ENCODE data around the gene MYLK2. TPM values are rescaled to one million over a fixed set of nuclear protein-coding genes. Genes with fewer than 3 reads are reported as not detected.

The MYLK2 gene
- polyA plus RNA-seq, 1 donor (not counting 4 experiments of a cell fraction or from before 2014, with no cell fraction given), result 0.05 TPM

GRCh38 chr20:31835977-31836852 is 17.1 kb downstream of the MYLK2 start:
- DNase-seq (ENCODE audit: low read depth, low spot score), result peak; percentile 23
- Histone ChIP-seq H3K4me1 (ENCODE audit: control insufficient read depth, extremely low read depth, insufficient read depth, low read length) (peaks cover 9% of the 10 kb centered on the region), H3K4me3 (ENCODE audit: control insufficient read depth in 2 of 3, extremely low read depth in 1 of 3, insufficient read depth in 2 of 3, low read depth in 1 of 3, low read length in 3 of 3) (no peak overlapping the region), H3K9me3 (ENCODE audit: control insufficient read depth, low read depth, low read length) (no peaks in the 10 kb centered on the region), H3K4me2 (ENCODE audit: control insufficient read depth, extremely low read depth, insufficient read depth, low read depth, low read length) (no peak overlapping the region), H3K79me2 (ENCODE audit: control insufficient read depth, insufficient read depth, low read length) (no peaks in the 10 kb centered on the region), H3K27ac (ENCODE audit: control insufficient read depth, insufficient read depth, low read length) (no peak overlapping the region), H4K20me1 (ENCODE audit: control insufficient read depth, extremely low read depth, insufficient read depth, low read length) (no peaks in the 10 kb centered on the region), H3K9ac (ENCODE audit: control insufficient read depth, extremely low read depth, insufficient read depth, low read length) (no peak overlapping the region), H3K9me1 (ENCODE audit: control insufficient read depth, extremely low read depth, insufficient read depth, low read length) (peaks cover 3% of the 10 kb centered on the region), H2AFZ (ENCODE audit: control insufficient read depth, low read length) (no peak overlapping the region), H3K27me3 (ENCODE audit: control insufficient read depth, extremely low read depth, insufficient read depth, low read length) (peaks cover 42% of the 10 kb centered on the region), H3K36me3 (ENCODE audit: control insufficient read depth in 2 of 2, extremely low read depth in 1 of 2, insufficient read depth in 2 of 2, low read length in 2 of 2) (no peaks in the 10 kb centered on the region)
- dilution Hi-C loops (cut with MboI; ENCODE audit: extremely low pct_ligation_motif_present, low sequenced_read_pairs), result no loop called here
- no peak for FAIRE-seq
- TF ChIP-seq EZH2 (IDR thresholded peaks at IDR 0.05; ENCODE audit: low read length), result no peak
- TF ChIP-seq CTCF (optimal IDR thresholded peaks at IDR 0.05 in 1 of 3, IDR thresholded peaks at IDR 0.05 in 1 of 3, conservative IDR thresholded peaks at IDR 0.05 in 1 of 3; ENCODE audit: extremely low read depth in 1 of 3, insufficient read depth in 2 of 3, low read length in 3 of 3), result no peak

- H3K9me1 ChIP-seq (ENCODE audit: control insufficient read depth, extremely low read depth, insufficient read depth, low read length), result peaks cover 3% of the 10 kb centered on the region
- H3K4me3 ChIP-seq (ENCODE audit: control insufficient read depth in 2 of 3, extremely low read depth in 1 of 3, insufficient read depth in 2 of 3, low read depth in 1 of 3, low read length in 3 of 3), result no peak overlapping the region
- H3K4me1 ChIP-seq (ENCODE audit: control insufficient read depth, extremely low read depth, insufficient read depth, low read length), result peaks cover 9% of the 10 kb centered on the region
- H3K9ac ChIP-seq (ENCODE audit: control insufficient read depth, extremely low read depth, insufficient read depth, low read length), result no peak overlapping the region
- no peaks in the 10 kb centered on the region for H3K36me3 ChIP-seq (ENCODE audit: control insufficient read depth in 2 of 2, extremely low read depth in 1 of 2, insufficient read depth in 2 of 2, low read length in 2 of 2)
- H4K20me1 ChIP-seq (ENCODE audit: control insufficient read depth, extremely low read depth, insufficient read depth, low read length), result no peaks in the 10 kb centered on the region
- H3K4me2 ChIP-seq (ENCODE audit: control insufficient read depth, extremely low read depth, insufficient read depth, low read depth, low read length), result no peak overlapping the region
- peaks cover 47% of the 10 kb centered on the region for H3K27me3 ChIP-seq (ENCODE audit: control insufficient read depth, extremely low read depth, insufficient read depth, low read length)
- FAIRE-seq (no peak), DNase-seq (ENCODE audit: low read depth, low spot score) (no peak)
- no peak overlapping the region for H3K27ac ChIP-seq (ENCODE audit: control insufficient read depth, insufficient read depth, low read length)
- dilution Hi-C loops (cut with MboI; ENCODE audit: extremely low pct_ligation_motif_present, low sequenced_read_pairs), result no loop called here
- no peaks in the 10 kb centered on the region for H3K79me2 ChIP-seq (ENCODE audit: control insufficient read depth, insufficient read depth, low read length)
- no peaks in the 10 kb centered on the region for H3K9me3 ChIP-seq (ENCODE audit: control insufficient read depth, low read depth, low read length)
- no peak for TF ChIP-seq CTCF (optimal IDR thresholded peaks at IDR 0.05 in 1 of 3, IDR thresholded peaks at IDR 0.05 in 1 of 3, conservative IDR thresholded peaks at IDR 0.05 in 1 of 3; ENCODE audit: extremely low read depth in 1 of 3, insufficient read depth in 2 of 3, low read length in 3 of 3)
- no peak for TF ChIP-seq EZH2 (IDR thresholded peaks at IDR 0.05; ENCODE audit: low read length)
- H2AFZ ChIP-seq (ENCODE audit: control insufficient read depth, low read length), result no peak overlapping the region
Measured at GRCh38 chr20:31836853-31837608, 17.9 kb downstream of the MYLK2 start.

Measured in keratinocyte (primary cell).